Tibial nerve (tissue), 4 donors: ENCODE results near the gene SEC14L5. TPM values are rescaled to one million over a fixed set of nuclear protein-coding genes. Genes with fewer than 3 reads are reported as not detected.
A peak's percentile ranks its signal among the peaks of the same experiment; 100 is the strongest.

Experiments used
- DNase-seq, 2 donors: peaks; one replicate each; pipeline ENCODE4 v3.0.0-alpha.2; 2019; ENCODE audit warnings: low spot score in 2 of 2
- H3K27ac ChIP-seq, 4 donors: fragments of 200-600 bp; sonication (generic) in 3 of 4; one replicate each; pipeline ENCODE4 v1.5.1; 2017 to 2019; ENCODE audit warnings: mild to moderate bottlenecking in 1 of 4
- H3K27me3 ChIP-seq, 2 donors: fragments of 200-600 bp; sonication (generic) in 1 of 2; one replicate each; pipeline versions ENCODE4 v1.5.1 to v1.6.0; 2017 to 2019
- H3K36me3 ChIP-seq, 3 donors: fragments of 200-600 bp; sonication (generic); one replicate each; pipeline ENCODE4 v1.5.1; 2018 to 2019
- H3K4me1 ChIP-seq, 4 donors: fragments of 200-600 bp; sonication (generic) in 3 of 4; one replicate each; pipeline ENCODE4 v1.5.1; 2017 to 2019
- H3K4me3 ChIP-seq, 4 donors: fragments of 200-600 bp; sonication (generic) in 3 of 4; one replicate each; pipeline ENCODE4 v1.5.1; 2017 to 2019; ENCODE audit warnings: mild to moderate bottlenecking in 1 of 4, moderate library complexity in 1 of 4
- H3K9me3 ChIP-seq, 4 donors: fragments of 200-600 bp; sonication (generic) in 3 of 4; one replicate each; pipeline ENCODE4 v1.5.1; 2017 to 2019
- EP300 ChIP-seq, 2 donors: sonication (generic); formaldehyde crosslinking; IDR thresholded peaks; one replicate each; pipeline ENCODE4 v1.6.1; 2017; ENCODE audit warnings: antibody characterized with exemption in 2 of 2, mild to moderate bottlenecking in 1 of 2
- POLR2A ChIP-seq, 2 donors: fragments of 450-650 bp; IDR thresholded peaks; one replicate each; pipeline ENCODE4 v1.6.1; 2017; ENCODE audit warnings: antibody characterized with exemption in 2 of 2, mild to moderate bottlenecking in 2 of 2, moderate library complexity in 2 of 2
- WGBS, 2 donors: methylation state at CpG; one replicate each; pipeline ENCODE4 v1.1.5; 2018; 5-methylcytosine and 5-hydroxymethylcytosine counted together
- total RNA-seq, 4 donors: library from RNA; depleted of rRNA; stranded (reverse); fragments of >200 nt; gene quantifications; one replicate each; pipeline ENCODE4 v1.1.0, GENCODE V29; 2016
- TF ChIP-seq, protein P1 (sequence below), 5 experiments: fragments of 200-600 bp in 3 of 5; fragments of 450-650 bp in 2 of 5; sonication (generic) in 3 of 5; IDR thresholded peaks; one replicate each; pipeline ENCODE4 v1.5.1; 2016 to 2019; ENCODE audit warnings: antibody characterized with exemption in 5 of 5, mild to moderate bottlenecking in 3 of 5, moderate library complexity in 2 of 5

The SEC14L5 gene
- total RNA-seq, 4 donors from 2014 or later, result 12.0 to 29.0 (median 13.6) TPM

DNA sequence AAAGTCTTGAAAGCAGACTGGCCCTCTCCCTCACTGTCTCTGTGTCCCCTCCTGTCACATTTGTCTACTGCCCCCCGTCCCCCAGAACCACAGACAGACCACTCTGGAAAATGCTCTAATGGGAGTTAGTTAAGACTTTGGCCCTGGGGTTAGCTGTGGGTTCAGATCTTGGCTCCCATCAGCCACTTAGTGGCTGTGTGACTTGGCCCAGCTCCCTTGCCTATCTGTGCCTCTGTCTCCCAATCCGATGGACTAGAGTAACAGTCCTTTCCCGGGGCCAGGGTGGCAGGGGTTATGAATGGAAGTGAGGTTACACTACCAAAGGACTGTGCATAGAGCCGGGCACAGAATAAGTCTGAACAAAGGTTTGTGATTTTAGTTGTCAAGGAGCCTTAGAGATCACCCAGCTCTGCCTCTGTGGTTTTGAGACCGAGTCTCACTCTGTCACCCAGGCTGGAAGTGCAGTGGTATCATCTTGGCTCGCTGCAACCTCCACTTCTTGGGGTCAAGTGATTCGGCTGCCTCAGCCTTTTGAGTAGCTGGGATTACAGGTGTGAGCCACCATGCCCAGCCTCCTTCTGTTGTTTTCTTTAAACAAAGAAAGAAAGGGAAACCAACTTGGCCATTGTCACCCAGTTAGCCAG, 44.9 kb upstream of the SEC14L5 start:
- Histone ChIP-seq H3K36me3 (no peaks in the 10 kb centered on the region), H3K27ac (peak overlapping the region in 2 of 4 donors; percentile 10 to 58), H3K4me3 (no peak overlapping the region), H3K4me1 (peaks cover 0 to 6% (median 0%) of the 10 kb centered on the region in 4 donors), H3K27me3 (no peaks in the 10 kb centered on the region), H3K9me3 (no peaks in the 10 kb centered on the region)
- no peak for TF ChIP-seq POLR2A (IDR thresholded peaks at IDR 0.05)
- TF ChIP-seq EP300 (IDR thresholded peaks at IDR 0.05), result no peak
- TF ChIP-seq, protein P1, sequence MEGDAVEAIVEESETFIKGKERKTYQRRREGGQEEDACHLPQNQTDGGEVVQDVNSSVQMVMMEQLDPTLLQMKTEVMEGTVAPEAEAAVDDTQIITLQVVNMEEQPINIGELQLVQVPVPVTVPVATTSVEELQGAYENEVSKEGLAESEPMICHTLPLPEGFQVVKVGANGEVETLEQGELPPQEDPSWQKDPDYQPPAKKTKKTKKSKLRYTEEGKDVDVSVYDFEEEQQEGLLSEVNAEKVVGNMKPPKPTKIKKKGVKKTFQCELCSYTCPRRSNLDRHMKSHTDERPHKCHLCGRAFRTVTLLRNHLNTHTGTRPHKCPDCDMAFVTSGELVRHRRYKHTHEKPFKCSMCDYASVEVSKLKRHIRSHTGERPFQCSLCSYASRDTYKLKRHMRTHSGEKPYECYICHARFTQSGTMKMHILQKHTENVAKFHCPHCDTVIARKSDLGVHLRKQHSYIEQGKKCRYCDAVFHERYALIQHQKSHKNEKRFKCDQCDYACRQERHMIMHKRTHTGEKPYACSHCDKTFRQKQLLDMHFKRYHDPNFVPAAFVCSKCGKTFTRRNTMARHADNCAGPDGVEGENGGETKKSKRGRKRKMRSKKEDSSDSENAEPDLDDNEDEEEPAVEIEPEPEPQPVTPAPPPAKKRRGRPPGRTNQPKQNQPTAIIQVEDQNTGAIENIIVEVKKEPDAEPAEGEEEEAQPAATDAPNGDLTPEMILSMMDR (IDR thresholded peaks at IDR 0.05), result no peak
- 61 to 76% methylated on average over 7 of the region's 7 CpGs for whole genome bisulfite sequencing, 2 donors
- no peak for DNase-seq

DNA sequence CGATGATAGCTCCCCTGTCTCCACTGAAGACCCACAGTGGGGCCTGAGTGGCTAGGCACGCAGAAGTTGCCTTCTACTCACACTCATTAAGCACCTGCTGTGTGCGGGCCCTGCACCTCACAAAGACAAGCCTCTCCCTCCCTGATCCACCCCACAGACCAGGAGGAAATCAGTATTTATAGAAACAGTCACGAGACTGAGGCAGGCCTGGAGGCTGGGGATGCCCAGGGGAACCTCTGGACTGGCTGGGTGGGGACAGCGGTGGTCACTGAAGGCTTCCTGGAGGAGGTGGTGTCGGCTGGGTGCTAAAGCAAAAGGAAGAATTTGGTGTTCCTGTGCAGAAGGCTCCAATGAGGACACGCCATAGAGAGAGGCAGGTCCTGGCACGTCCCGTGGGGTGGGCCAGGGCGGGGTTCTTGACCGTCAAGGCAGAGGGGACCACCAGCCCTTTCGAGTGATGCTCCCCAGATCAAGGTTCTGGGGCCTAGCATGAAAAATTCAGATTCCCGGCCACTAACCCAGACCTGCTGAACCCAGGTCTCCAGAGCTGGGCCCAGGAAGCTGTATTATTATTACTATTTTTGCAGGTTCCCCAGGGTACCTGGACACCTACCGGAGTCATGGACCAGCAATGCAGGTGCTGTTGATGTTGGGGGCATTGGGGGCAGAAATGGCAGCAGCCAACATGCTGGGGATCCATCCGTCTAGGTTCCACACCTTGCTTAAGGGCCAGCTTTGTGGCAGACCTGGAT, 44.2 kb upstream of the SEC14L5 start:
- no peak for TF ChIP-seq EP300 (IDR thresholded peaks at IDR 0.05)
- no peak for TF ChIP-seq POLR2A (IDR thresholded peaks at IDR 0.05)
- TF ChIP-seq, protein P1 (IDR thresholded peaks at IDR 0.05), result no peak
- 92 to 93% methylated on average over 15 of the region's 15 CpGs for WGBS, 2 donors
- Histone ChIP-seq H3K4me3 (no peak overlapping the region), H3K27ac (peak overlapping the region in 2 of 4 donors; percentile 10 to 12), H3K4me1 (peaks cover 0 to 12% (median 0%) of the 10 kb centered on the region in 4 donors), H3K27me3 (no peaks in the 10 kb centered on the region), H3K36me3 (no peaks in the 10 kb centered on the region), H3K9me3 (no peaks in the 10 kb centered on the region)
- no peak for DNase-seq

DNA sequence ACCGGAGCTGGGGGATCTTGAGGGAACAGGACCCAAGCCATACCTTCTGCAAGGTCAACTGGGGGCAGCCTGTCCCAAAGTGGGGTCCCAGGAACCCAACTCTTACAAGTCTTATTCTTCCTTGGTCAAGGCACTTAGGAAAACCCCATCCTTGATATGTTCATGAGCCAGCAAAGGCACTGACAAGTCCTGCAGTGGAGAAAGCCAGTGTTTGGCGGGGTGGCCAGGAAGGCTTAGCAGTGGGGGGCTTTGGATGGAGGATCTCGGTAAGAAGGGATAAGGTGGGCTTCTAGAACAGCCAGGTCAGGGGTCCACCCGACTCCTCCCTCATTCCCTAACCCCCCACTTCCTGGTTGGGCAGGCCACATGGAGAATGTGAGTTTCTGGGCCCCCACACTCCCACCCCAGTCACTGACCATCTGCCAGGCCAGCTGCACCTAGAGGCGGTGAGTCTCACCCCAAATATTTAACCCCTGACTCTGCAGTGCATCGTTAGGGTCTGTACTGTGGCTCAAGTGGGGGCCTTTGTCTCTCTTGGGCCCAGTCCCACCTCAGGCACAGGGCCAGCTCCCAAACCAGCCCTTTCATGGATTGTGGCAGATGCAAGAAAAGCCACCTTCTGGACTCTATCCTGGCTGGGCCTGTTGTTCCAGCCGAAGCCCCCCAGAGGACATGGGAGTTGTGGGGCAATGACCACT, 43.5 kb upstream of the SEC14L5 start:
- Histone ChIP-seq H3K4me1 (peaks cover 0 to 12% (median 0%) of the 10 kb centered on the region in 4 donors), H3K27me3 (no peaks in the 10 kb centered on the region), H3K36me3 (no peaks in the 10 kb centered on the region), H3K4me3 (no peak overlapping the region), H3K27ac (peak overlapping the region in 1 of 4 donors; percentile 26), H3K9me3 (no peaks in the 10 kb centered on the region)
- WGBS, 2 donors, result 79 to 85% methylated on average over 6 to 7 of the region's 7 CpGs
- no peak for DNase-seq
- TF ChIP-seq POLR2A (IDR thresholded peaks at IDR 0.05) (no peak), EP300 (IDR thresholded peaks at IDR 0.05) (no peak)
- TF ChIP-seq, protein P1 (IDR thresholded peaks at IDR 0.05), result no peak

DNA sequence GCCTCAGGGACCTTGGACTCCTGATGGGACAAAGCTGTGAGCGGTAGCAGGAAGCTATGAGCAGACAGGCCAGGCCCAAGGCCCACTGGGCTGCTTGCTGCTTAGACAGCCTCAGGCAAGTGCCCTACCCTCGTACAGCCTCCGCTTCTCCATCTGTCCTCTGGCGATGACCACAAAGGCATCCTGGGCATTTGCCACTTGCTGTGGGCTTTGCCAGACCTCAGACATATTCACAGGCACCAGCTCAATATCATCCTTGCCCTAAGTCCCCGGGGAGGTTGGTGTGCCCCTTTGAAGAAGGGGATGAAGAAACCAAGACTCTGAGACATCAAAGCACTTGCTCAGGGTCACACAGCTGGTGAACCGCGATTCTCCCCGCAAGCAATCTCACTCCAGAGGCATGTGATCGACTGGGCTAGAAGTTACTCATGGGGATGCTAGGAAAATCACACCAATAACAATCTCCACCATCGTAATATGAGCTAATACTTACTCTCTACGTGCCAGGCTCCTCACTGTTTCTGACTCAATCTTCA, 42.8 kb upstream of the SEC14L5 start:
- Histone ChIP-seq H3K27me3 (no peaks in the 10 kb centered on the region), H3K9me3 (no peaks in the 10 kb centered on the region), H3K4me3 (no peak overlapping the region), H3K36me3 (no peaks in the 10 kb centered on the region), H3K27ac (peak overlapping the region in 1 of 4 donors; percentile 26), H3K4me1 (peaks cover 0 to 12% (median 0%) of the 10 kb centered on the region in 4 donors)
- no peak for DNase-seq
- TF ChIP-seq POLR2A (IDR thresholded peaks at IDR 0.05) (no peak), EP300 (IDR thresholded peaks at IDR 0.05) (no peak)
- TF ChIP-seq, protein P1 (IDR thresholded peaks at IDR 0.05), result no peak
- WGBS, 2 donors, result 79 to 80% methylated on average over 11 of the region's 11 CpGs
